Measurements from ENCODE around the gene AAK1.
A peak's percentile ranks its signal among the peaks of the same experiment; 100 is the strongest.
"Not testable (repeated sequence)": the region's sequence is repeated elsewhere in the genome, so short reads cannot be mapped to it uniquely, and the experiment has no call there.

AAK1 gene

DNA sequence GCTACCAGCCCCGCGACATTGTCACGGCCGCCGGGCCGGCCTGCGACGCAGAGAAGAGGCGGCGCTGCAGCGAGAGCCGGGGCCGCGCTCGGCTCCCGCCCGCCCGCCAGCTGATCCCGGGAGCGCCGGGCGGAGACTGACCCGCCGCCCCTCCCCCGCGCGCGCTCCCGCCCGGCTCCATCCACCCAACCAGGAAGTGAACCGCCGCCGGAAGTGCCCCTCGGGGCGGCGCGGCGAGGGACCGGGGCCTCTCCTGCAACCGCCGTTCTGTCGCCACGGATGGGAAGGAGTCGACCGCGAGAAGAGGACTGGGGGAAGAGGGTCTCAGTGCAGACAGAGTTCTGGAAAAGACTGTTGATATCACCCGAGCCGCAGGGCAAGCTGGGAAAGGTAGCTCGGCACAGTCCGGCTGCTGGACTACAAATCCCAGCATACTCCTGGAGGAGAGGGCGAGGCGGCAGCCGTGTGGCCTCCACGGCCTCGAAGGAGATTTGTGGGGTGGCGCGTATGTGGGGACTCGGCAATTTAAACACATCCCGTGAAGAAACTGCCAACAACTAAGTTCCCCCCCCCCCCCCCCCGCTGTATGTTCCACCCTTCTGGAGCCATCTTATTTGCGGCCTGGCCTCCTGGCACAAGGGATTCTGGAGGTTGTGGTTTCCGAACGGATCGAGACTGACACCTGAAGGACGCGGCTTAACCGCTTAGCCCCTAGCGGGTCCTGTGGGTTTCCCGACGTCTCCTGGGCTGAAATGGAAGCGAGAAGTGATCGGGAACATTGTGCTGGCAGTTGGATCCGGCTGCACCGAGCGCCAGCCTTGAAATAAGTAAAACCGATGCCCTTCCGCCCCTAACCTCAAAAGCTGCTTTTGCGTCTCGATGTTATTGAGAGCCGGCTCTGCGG, at the start of gene AAK1:
Gene AAK1 (minus strand): TSS at position 138 of the 904 bp plus-strand sequence. CDS start 699 bp downstream, outside the sequence.
- peak; percentile 86 for DNase-seq

DNA sequence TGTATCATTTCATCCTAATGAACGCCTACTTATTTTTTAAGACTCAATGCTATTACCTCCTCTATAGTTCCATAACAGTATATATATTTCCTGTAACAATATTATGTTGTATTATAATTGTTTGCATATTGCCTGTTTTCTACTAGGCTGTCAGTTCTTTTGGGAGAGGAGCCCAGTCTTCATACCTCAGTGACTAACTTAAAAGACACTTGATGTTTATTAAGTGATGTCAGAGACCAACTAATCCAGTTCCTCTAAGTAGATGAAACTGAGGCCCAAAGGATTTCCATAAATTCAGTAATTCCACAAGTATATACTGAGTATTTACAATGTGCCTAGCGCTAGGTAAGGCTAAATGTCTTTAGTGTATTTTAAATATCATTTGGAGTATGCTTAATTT, 48.9 kb upstream of the AAK1 start:
- no peak for DNase-seq

DNA sequence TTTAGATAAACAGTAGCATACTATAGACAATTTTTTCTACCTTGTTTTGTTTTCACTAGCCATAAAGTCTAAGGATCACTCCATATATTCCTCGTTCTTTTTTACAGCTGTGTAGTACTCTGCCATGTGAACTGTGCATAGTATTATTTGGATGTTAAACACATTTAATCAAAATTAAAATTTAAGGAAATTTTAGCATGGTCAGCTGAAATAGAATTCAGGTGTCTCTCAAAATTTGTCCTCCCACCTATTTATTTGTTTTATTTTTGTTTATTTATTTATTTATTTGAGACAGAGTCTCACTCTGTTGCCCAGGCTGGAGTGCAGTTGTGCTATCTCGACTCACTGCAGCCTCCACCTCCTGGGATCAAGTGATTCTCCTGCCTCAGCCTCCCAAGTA, 46.4 kb upstream of the AAK1 start:
- no peak for DNase-seq

DNA sequence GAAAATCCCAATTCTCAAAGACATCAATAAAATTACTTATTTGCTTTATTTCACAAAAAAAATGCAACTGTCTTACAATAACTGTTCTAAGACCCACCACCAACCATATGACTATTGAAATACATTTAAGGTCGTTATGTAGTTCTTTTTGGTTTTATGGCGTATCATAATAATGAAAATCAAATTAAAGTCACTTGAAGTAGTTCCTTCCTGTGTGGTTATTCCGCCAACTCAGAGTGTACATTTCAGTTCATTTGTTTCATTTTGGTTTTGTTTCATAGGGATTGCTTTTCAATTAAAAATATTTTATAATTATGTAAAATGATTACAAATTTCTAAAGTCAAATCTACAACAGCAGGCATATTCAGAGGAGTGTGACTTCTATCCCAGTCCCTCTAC, 45.9 kb upstream of the AAK1 start:
- DNase-seq, result no peak

DNA sequence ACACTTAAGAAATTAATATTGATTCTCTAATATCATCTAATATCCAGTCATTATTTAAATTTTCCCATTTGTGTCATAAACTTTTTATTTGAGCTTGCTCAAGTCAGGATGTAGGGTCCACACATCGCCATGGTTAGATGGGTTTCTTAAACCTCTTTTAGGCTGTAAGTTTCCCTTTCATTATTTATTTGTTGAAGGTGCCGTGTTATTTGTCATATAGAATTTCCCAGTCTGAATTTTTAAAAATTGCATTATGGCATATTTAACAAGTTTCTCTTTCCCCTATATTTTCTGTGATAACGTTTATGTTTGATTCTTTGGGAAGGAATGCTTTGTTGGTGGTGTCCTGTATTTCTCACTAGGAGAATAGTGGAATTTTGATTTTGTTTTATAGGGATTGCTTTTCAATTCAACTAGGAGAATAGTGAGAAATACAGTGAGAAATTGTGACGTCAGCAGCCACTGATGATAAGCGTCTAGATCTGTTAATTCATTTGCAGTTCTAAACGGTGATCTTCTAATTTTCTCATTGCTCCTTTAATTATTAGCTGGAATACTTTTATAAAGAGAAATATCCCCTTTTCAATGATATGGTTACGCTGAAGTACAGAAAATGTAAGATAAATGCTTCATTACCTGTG, 44.6 kb upstream of the AAK1 start:
- no peak for DNase-seq

DNA sequence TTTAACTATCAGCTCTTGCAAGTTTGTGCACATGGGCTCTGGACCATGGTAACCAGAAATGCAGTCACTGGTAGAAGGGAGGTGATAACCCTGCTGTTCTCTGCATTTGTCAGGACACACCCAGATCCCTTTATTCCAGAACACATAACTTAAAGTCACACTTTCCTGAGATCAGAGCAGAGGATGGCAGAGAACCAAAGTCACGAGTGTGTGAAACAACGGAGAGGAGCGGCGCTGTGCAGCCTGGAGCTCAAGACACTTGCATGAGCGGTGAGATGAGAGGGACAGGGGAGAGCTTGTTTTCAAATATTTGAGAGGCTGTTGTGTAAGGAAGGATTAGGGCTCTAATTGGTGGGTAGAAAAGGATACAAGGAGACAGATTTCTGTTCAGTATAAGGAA, 43.3 kb upstream of the AAK1 start:
- DNase-seq, result no peak

DNA sequence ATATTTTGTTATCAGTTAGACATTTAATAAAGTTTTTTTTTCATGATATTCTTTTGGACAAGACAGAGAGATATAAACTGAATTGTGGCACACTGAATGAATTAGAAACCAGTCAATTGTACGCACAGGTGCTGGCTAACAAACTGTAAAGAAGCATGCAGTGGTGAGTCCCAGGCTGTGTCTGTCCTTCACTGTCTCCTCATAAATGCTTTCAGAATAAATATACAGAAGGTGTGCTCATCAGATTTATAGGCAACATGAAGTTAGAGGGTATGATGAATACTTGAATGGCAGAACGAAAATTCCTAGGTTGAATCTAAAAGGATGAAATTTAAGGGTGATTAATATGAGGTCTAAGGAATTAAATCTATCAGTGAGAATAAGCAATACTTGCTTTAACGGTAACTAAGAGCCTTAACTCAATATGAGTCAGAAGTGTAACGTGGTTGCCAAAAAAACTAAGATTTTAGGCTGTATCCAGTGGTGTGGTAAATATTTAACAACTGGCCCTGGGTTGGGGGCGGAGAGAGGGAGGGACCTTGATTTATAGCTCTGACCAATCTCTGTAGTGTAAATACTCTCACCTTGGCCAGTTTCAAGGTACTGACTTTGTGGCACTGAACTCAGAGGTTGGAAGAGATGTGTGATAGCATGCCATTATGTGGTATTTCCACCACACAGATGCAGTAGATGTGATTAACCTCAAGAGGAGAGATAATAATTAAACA, 41.9 kb upstream of the AAK1 start:
- DNase-seq, result no peak

DNA sequence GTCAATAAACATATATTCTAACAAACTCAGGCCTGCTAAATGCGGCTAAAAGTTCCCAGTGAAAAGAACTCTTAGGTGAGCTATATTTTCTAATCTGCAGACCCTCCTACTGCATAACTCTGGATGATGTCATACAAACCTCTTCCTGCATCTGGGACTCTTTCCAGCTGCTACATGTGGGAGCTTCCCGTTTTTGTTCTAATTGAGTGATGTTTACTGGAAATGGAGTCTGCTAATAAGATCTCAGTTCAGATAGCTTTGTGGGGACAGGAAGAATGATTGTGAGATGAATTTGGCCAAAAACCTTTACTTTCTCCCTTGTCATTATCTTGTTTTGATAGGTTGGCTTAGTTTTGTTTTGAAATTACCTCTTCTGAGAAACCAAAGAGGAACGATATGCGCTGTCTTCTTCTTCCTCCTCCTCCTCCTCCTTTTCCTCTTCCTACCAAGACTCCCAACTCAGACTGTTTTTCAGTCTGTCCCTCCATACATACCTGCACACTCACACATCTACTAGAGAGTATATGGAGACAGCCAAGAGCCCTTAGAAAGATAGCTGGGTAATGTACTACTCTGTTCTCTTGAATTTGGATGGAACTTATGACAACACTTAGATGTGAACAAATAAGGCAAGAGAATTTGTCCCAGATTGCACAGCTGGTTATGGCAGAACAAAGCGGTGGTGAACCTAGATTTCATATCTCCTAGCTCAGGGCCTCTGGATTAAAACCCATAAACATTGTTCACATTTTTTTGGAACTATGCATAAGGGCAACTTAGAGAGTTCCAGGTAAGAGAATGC, 39.8 kb upstream of the AAK1 start:
- DNase-seq, result no peak

DNA sequence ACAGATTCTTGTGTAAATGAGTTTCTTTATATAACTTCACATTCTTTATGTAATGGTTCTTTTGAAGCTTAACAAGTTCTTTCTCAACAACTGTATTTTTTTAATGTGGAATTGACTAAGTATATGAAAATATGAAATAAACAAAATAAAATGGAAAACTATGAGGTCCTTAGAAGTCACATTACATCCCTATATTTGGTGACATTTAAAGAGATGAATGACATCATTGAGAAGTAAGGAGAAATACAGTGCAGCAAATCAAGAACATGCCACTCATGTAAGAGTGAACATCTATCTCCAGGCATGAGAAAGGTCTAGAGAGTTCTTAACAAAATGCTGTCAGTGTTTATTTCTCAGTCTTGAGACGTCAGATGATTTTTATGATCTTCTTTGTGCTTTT, 39.0 kb upstream of the AAK1 start:
- DNase-seq, result no peak

DNA sequence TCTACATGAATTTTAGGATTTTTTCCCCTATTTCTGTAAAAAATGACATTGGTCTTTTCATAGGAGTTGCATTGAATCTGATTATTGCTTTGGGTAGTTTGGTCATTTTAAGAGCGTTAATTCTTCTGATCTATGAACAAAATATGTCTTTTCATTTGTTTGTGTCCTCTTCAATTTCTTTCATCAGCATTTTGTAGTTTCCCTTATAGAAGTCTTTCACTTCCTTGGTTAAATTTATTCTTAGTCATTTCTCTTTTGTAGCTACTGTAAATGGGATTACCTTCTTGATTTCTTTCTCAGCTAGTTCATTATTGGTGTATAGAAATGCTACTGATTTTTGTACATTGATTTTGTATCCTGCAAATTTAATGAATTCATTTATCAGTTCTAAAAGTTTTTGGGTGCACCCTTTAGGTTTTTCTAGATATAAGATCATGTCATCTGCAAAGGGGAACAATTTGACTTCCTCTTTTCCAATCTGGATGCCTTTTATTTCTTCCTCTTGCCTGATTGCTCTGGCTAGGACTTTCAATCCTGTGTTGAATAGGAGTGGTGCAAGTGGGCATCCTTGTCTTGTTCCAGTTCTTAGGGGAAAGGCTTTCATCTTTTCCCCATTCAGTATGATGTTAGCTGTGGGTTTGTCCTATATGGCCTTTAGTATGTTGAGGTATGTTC, 36.6 kb upstream of the AAK1 start:
- no peak for DNase-seq

DNA sequence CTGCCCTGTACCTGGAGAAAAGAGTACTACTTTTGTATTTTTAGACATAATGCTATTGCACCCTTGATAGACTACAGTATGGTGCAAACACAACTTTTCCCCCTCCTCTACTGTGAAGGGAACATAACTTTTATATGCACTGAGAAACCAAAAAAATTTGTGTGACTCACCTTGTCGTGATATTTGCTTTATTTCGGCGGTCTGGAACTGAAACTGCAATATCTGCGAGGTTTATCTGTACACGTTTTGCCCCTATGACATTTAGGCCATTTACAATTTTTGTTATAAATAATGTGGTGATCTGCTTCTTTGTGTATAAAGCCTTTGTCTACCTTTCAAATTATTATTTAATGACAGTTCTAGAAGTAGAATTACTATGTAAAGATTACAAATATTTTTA, 34.4 kb upstream of the AAK1 start:
- no peak for DNase-seq

DNA sequence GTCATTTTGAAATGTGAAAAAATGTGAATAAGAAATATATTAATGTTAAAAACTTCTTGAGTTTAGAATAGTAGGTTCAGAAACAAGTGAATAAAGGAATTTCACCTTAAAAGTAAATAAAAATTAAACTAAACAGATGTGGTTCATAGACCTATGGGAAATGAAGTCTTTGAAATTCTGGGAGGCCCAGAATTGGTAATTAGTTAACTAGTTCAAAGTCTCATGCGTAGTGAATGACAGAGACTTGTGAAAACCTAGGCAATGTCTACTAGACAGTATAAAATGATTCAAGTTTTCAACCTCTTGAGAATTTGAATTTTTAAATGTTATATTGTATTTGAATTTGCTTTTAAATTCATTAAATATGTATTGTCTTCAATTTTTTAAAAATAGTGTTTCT, 32.6 kb upstream of the AAK1 start:
- DNase-seq, result no peak

DNA sequence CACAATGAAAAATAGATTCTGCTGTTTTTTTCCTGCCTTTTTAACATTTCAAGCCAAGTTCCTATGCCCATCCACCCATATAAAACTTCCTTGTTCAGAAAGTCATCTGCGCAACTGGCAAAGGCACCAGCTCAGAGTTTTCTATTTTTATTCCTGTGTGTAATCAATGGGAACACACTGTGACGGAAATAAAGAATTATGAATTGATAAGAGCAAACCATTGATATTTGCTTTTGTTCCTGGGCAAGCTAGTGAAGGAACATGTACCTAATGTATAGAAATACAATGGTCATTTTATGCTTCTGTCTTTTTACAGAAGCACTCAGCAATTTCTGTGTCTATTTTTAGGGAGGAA, 30.8 kb upstream of the AAK1 start:
- no peak for DNase-seq

DNA sequence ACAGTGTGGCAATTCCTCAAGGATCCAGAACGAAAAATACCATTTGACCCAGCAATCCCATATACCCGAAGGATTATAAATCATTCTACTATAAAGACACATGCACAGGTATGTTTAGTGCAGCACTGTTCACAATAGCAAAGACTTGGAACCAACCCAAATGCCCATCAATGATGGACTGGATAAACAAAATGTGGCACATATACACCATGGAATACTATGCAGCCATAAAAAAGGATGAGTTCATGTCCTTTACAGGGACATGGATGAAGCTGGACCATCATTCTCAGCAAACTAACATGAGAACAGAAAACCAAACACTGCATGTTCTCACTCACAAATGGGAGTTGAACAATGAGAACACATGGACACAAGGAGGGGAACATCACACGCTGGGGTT, 29.6 kb upstream of the AAK1 start:
- DNase-seq, result not testable (repeated sequence)

DNA sequence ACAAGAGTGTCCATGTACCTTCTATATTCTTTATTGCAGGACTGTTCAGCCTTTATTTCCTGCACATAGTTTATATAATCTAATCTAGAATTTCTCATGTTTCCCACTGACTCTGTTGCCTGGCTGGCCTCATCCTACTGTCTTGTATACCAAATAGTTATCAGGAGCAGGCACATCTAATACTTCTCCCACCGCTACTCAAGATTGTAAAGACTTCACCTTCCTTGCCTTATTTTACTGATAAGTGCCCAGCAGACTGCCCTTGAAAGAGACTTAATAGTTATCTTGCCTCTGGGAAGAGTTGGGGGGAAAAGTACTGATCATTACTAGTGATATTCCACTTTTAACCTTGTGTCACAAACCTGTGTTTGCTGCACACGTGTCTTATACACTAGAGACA, 26.1 kb upstream of the AAK1 start:
- DNase-seq, result no peak

DNA sequence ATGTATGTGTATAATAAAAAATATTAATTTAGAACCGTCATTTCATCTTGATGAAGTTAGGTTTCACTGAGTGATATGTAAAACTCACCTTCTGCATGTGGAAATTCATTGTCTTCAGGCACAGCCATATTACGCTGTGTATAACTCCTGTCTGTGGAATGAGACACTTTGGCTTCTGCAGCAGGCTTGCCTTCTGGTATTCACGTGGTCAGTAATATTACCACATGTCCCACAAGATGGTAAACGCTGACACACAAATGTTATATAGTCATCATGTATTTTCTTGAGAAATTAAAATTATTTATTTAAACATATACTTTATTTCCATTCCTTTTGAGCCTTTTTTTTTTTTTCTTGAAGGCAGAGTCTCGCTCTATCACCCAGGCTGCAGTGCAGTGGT, 25.1 kb upstream of the AAK1 start:
- DNase-seq, result no peak

DNA sequence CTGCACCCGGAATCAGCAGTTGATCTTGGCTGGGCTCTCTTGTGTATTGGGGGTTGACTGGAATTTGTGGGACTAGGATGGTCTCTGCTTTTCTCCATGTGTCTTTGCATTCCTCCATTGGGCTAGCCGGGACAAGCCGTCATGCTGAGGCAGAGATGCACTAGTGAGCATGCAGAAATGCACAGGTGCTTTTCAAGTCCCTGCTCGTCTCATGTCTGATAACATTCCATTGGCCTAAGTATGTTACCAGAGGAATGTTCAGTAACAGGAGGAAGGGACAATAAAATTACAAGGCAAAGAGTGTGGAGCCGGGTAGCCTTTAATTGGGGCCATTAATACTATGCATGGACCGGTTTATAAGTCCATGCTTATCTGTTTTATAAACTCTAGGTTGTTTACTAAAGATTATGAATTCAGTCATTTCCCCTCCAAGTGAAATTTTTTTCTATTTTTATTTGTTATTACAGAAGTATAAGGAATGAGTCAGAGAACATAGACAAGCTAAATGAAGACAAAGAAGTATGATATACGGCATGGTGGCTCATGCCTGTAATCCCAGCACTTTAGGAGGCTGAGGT, 24.4 kb upstream of the AAK1 start:
- no peak for DNase-seq

DNA sequence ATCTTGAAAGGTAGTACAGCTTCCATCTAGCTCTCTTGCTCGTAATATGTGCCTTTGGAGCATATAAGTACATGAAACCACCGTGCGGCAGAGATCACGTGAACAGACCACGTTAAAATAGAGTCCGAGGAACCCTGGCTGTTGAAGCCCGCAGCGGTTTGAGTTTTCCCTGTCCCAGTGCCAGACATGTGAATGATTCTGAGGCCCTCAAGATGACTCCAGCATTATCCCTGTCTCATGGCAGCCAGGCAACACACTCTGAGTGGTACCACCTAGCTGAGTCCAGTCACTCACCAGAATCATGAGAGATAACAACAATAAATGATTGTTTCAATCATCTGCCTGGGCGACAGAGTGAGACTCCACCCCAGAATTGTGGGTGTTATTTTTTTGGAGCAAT, 21.6 kb upstream of the AAK1 start:
- DNase-seq, result no peak

DNA sequence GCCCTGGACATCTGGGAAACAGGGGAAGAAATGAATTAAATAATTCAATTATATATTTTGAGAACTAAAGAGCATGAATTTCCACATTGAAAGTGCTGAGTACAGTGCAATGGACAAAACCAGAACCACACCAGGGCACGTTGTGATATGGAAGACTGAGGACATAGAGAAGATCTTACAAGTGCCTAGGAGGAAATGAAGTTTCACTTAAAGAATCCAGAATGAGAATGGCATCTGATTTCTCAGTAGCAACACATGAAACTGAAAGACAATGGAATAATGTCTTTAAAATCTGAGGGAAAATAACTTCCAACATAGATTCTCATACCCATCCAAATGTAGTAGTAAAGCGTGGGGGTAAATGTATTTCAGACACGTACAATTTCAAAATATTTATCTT, 20.3 kb upstream of the AAK1 start:
- DNase-seq, result no peak

DNA sequence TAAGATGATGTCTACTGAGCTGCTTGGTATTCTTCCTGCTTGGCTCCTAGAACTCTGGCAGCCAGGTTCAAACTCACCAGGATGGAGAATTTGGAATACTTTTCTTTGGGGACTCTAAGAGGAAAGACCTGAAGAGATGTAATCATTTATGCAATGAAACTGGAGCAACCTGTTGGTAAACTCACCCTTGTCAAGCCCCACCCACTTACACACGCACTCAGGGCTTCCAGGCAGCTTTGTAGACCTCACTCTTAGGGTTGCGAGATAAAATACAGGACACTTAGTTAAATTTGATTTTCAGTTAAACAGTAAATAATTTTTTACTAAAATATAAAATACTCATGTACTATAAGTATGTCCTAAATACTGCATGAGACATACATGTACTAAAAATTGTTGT, 19.0 kb upstream of the AAK1 start:
- DNase-seq, result not testable (repeated sequence)

DNA sequence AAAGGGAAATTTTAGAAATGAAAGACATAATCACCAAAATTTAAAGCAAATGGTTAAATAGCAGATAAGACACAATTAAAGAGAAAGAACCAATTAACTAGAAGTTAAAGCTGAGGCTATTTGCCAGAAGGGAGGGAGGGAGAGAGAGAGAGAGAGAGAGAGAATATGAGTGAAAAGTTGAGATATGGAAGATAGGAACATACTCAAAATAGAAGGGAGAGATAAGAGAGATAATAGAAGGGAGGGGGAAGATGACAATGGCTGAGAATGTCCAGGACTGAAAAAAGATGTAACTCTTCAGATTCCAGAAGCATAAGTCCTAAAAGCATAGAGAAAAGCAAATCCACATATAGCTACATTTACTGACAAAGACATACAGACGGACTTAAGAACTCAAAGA, 17.1 kb upstream of the AAK1 start:
- DNase-seq, result no peak

DNA sequence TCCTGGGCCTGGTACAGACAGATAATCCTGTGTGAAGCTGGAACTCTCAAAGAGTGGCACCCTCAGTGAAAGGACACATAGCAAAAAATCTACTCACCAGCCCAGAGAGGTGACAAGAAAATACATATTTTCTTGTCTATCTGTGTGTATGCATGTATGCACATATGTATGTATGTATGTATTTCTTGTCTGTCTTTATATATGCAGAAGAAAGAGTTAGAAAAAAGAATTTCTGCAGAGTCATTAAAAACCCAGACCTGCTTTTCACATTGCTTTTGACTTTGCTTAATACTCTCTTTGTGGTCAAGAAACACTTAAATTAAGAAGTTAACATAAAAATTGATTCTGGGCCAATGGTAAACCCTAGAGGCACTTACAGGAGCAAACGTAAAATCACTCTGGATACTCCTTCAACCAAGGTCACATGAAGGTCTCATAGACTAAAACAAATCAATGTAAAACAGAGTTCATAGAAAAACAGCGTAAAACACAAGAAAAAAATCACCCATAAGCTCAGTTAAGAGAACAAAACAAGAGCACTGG, 16.5 kb upstream of the AAK1 start:
- no peak for DNase-seq

Data from CD4-positive, alpha-beta T cell treated with Interleukin-17A for 4 hours (primary cell).